ENCODE data around the gene IQSEC2.

Gene IQSEC2

GRCh38 chrX:53300157-53300556 is 18.8 kb upstream of the IQSEC2 start:
- Histone ChIP-seq H3K4me3 (replicated peaks; ENCODE audit: insufficient read depth, low read length) (no peak overlapping the region), H3K27me3 (ENCODE audit: insufficient read depth, poor library complexity, severe bottlenecking) (no peaks in the 10 kb centered on the region), H3K27ac (replicated peaks) (no peak overlapping the region)
- DNase-seq (ENCODE audit: low read depth in 1 of 2, low spot score in 1 of 2), result no peak
- no peak for TF ChIP-seq SPI1 (IDR thresholded peaks at IDR 0.05; ENCODE audit: borderline replicate concordance, low read depth)
- no peak for TF ChIP-seq POLR2AphosphoS5 (IDR thresholded peaks at IDR 0.05; ENCODE audit: low read depth)
- no peak for TF ChIP-seq CTCF (IDR thresholded peaks at IDR 0.05; ENCODE audit: insufficient read depth, low read length)

GRCh38 chrX:53294024-53294648 is 12.8 kb upstream of the IQSEC2 start:
- Histone ChIP-seq H3K27ac (replicated peaks) (no peak overlapping the region), H3K27me3 (ENCODE audit: insufficient read depth, poor library complexity, severe bottlenecking) (no peaks in the 10 kb centered on the region), H3K4me3 (replicated peaks; ENCODE audit: insufficient read depth, low read length) (no peak overlapping the region)
- TF ChIP-seq CTCF (IDR thresholded peaks at IDR 0.05; ENCODE audit: insufficient read depth, low read length) (no peak), GABPA (IDR thresholded peaks at IDR 0.05; ENCODE audit: low read depth) (no peak), SPI1 (IDR thresholded peaks at IDR 0.05; ENCODE audit: borderline replicate concordance, low read depth) (no peak), POLR2AphosphoS5 (IDR thresholded peaks at IDR 0.05; ENCODE audit: low read depth) (no peak)
- TF ChIP-seq, protein P1, sequence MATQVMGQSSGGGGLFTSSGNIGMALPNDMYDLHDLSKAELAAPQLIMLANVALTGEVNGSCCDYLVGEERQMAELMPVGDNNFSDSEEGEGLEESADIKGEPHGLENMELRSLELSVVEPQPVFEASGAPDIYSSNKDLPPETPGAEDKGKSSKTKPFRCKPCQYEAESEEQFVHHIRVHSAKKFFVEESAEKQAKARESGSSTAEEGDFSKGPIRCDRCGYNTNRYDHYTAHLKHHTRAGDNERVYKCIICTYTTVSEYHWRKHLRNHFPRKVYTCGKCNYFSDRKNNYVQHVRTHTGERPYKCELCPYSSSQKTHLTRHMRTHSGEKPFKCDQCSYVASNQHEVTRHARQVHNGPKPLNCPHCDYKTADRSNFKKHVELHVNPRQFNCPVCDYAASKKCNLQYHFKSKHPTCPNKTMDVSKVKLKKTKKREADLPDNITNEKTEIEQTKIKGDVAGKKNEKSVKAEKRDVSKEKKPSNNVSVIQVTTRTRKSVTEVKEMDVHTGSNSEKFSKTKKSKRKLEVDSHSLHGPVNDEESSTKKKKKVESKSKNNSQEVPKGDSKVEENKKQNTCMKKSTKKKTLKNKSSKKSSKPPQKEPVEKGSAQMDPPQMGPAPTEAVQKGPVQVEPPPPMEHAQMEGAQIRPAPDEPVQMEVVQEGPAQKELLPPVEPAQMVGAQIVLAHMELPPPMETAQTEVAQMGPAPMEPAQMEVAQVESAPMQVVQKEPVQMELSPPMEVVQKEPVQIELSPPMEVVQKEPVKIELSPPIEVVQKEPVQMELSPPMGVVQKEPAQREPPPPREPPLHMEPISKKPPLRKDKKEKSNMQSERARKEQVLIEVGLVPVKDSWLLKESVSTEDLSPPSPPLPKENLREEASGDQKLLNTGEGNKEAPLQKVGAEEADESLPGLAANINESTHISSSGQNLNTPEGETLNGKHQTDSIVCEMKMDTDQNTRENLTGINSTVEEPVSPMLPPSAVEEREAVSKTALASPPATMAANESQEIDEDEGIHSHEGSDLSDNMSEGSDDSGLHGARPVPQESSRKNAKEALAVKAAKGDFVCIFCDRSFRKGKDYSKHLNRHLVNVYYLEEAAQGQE (IDR thresholded peaks at IDR 0.05; ENCODE audit: insufficient replicate concordance, low read depth), result no peak
- peak in 1 of 2 experiments; percentile 23 for DNase-seq (ENCODE audit: low read depth in 1 of 2, low spot score in 1 of 2)

DNA sequence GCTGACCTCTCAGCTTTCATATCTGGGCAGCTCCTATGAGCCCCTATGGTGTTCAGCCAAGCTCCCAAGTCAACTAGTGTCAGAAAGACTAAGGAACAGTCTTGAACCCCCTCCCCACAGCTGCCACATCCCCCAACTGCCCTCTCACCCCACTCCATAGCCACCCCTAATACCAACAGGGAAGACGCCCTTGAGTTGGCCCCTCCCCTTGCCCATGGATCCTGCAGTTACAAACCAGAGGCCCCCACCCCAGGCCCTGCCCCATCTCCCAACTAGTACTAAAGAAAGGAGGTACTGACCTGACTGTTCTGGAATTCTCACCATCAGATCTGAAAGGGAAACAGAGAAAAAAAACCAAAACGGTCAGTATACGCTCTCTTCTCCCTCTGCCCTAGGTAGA is 10.2 kb upstream of the IQSEC2 start:
- Histone ChIP-seq H3K27me3 (ENCODE audit: insufficient read depth, poor library complexity, severe bottlenecking) (no peaks in the 10 kb centered on the region), H3K27ac (replicated peaks) (no peak overlapping the region), H3K4me3 (replicated peaks; ENCODE audit: insufficient read depth, low read length) (no peak overlapping the region)
- no peak for DNase-seq (ENCODE audit: low read depth in 1 of 2, low spot score in 1 of 2)
- TF ChIP-seq GABPA (IDR thresholded peaks at IDR 0.05; ENCODE audit: low read depth), result no peak
- TF ChIP-seq SPI1 (IDR thresholded peaks at IDR 0.05; ENCODE audit: borderline replicate concordance, low read depth), result no peak
- TF ChIP-seq, protein P1 (IDR thresholded peaks at IDR 0.05; ENCODE audit: insufficient replicate concordance, low read depth), result no peak
- no peak for TF ChIP-seq POLR2AphosphoS5 (IDR thresholded peaks at IDR 0.05; ENCODE audit: low read depth)
- TF ChIP-seq CTCF (IDR thresholded peaks at IDR 0.05; ENCODE audit: insufficient read depth, low read length), result no peak

Measured in HL-60 (cell line).